H1 (cell line): Measurements from ENCODE around the gene DEDD. TPM values are rescaled to one million over a fixed set of nuclear protein-coding genes. Genes with fewer than 3 reads are reported as not detected.

ENCODE experiments used
- CTCF ChIA-PET: fragments of 300-600 bp; sonication (Branson Sonifier 250); formaldehyde crosslinking; loops from one replicate; lab custom pipeline; 2021; ENCODE audit not compliant: partially characterized antibody; lab: Charles Lee
- POLR2A ChIA-PET: fragments of 300-600 bp; sonication (Branson Sonifier 250); formaldehyde crosslinking; loops from one replicate; lab custom pipeline; 2021; ENCODE audit warnings: inconsistent platforms; ENCODE audit not compliant: partially characterized antibody; lab: Charles Lee
- DNase-seq, 2 experiments: peaks; one replicate each; pipeline versions ENCODE4 v3.0.0 to v3.0.0-alpha.2; 2010 to 2022; ENCODE audit warnings: low spot score in 2 of 2, low read depth in 1 of 2, mixed read lengths in 1 of 2
- FAIRE-seq: peaks from 2 replicates; lab custom pipeline; 2011; peaks lifted over from hg19 to GRCh38; lab: Jason Lieb, UNC
- H2AFZ ChIP-seq: 2 replicates; pipeline ENCODE4 v1.8.1; 2012; ENCODE audit warnings: low read length, inconsistent platforms
- H2AK5ac ChIP-seq: 2 replicates; pipeline ENCODE4 v1.6.1; 2013; ENCODE audit warnings: low read depth, low read length
- H2BK120ac ChIP-seq: replicated peaks from 2 replicates; pipeline ENCODE3; 2013; ENCODE audit warnings: low read depth, low read length, inconsistent platforms
- H2BK12ac ChIP-seq: 2 replicates; pipeline ENCODE4 v1.6.1; 2013; ENCODE audit warnings: low read depth, low read length
- H2BK15ac ChIP-seq: 2 replicates; pipeline ENCODE4 v1.6.1; 2013; ENCODE audit warnings: low read length
- H2BK20ac ChIP-seq: 2 replicates; pipeline ENCODE4 v1.6.1; 2013; ENCODE audit warnings: low read length
- H2BK5ac ChIP-seq: 2 replicates; pipeline ENCODE4 v1.6.1; 2013; ENCODE audit warnings: low read depth, low read length
- H3K14ac ChIP-seq: 2 replicates; pipeline ENCODE4 v1.6.1; 2013; ENCODE audit warnings: inconsistent platforms; ENCODE audit not compliant: insufficient read length
- H3K18ac ChIP-seq: 2 replicates; pipeline ENCODE4 v1.6.1; 2013; ENCODE audit warnings: low read length; ENCODE audit errors: extremely low read depth
- H3K23ac ChIP-seq: 2 replicates; pipeline ENCODE4 v1.6.1; 2013; ENCODE audit warnings: inconsistent platforms; ENCODE audit not compliant: insufficient read length
- H3K23me2 ChIP-seq: 2 replicates; pipeline ENCODE4 v1.6.1; 2013; ENCODE audit warnings: low read depth, low read length
- H3K27ac ChIP-seq: 2 replicates; pipeline ENCODE4 v1.6.1; 2011; ENCODE audit warnings: low read depth, low read length, inconsistent platforms
- H3K27me3 ChIP-seq, 4 experiments: replicated peaks in 1 of 4; 1 replicate in 1 of 4; 2 replicates in 3 of 4; pipeline versions ENCODE4 v1.6.1 to v1.8.1; 2011 to 2013; ENCODE audit warnings: low read length in 3 of 4, mild to moderate bottlenecking in 3 of 4, inconsistent platforms in 2 of 4, mixed read lengths in 2 of 4, moderate library complexity in 1 of 4; ENCODE audit not compliant: control insufficient read depth in 3 of 4, insufficient read depth in 3 of 4; ENCODE audit errors: extremely low read depth in 1 of 4
- H3K36me3 ChIP-seq, 4 experiments: 2 replicates each; pipeline versions ENCODE4 v1.6.1 to v1.8.1; 2011 to 2013; ENCODE audit warnings: mild to moderate bottlenecking in 4 of 4, low read length in 3 of 4, moderate library complexity in 2 of 4, control low read depth in 1 of 4, inconsistent platforms in 1 of 4; ENCODE audit not compliant: insufficient read depth in 4 of 4, control insufficient read depth in 2 of 4
- H3K4ac ChIP-seq: replicated peaks from 2 replicates; pipeline ENCODE3; 2013; ENCODE audit warnings: low read length, low read depth, mixed read lengths, inconsistent platforms; ENCODE audit not compliant: insufficient read length
- H3K4me1 ChIP-seq, 4 experiments: replicated peaks in 1 of 4; 1 replicate in 1 of 4; 2 replicates in 3 of 4; pipeline versions ENCODE4 v1.6.1 to v1.8.1; 2011 to 2013; ENCODE audit warnings: low read length in 3 of 4, inconsistent platforms in 2 of 4, mixed read lengths in 1 of 4; ENCODE audit not compliant: insufficient read depth in 4 of 4, control insufficient read depth in 3 of 4
- H3K4me2 ChIP-seq, 2 experiments: 2 replicates each; pipeline versions ENCODE4 v1.6.1 to v1.8.1; 2011 to 2013; ENCODE audit warnings: low read depth in 2 of 2, low read length in 2 of 2, control low read depth in 1 of 2, inconsistent platforms in 1 of 2, mild to moderate bottlenecking in 1 of 2; ENCODE audit not compliant: insufficient read depth in 1 of 2
- H3K4me3 ChIP-seq, 4 experiments: fragments of 200-600, 300-600 bp in 1 of 4; sonication (generic), shearing (Covaris generic), sonication (Bioruptor Twin) in 1 of 4; 2 replicates each; pipeline versions ENCODE4 v1.5.1 to v1.8.1; 2011 to 2016; ENCODE audit warnings: low read length in 4 of 4, low read depth in 3 of 4, control low read depth in 2 of 4, inconsistent platforms in 2 of 4, mild to moderate bottlenecking in 2 of 4, mixed read lengths in 1 of 4, moderate library complexity in 1 of 4; ENCODE audit not compliant: insufficient read depth in 2 of 4; ENCODE audit errors: extremely low read depth in 1 of 4
- H3K56ac ChIP-seq: replicated peaks from 2 replicates; pipeline ENCODE3; 2013; ENCODE audit warnings: low read depth, mild to moderate bottlenecking, mixed read lengths, low read length, inconsistent platforms; ENCODE audit not compliant: insufficient read length
- H3K79me1 ChIP-seq: 2 replicates; pipeline ENCODE4 v1.6.1; 2013; ENCODE audit warnings: low read depth, low read length, control low read depth
- H3K79me2 ChIP-seq, 2 experiments: 2 replicates each; pipeline versions ENCODE4 v1.6.1 to v1.8.1; 2012 to 2013; ENCODE audit warnings: low read length in 2 of 2, mild to moderate bottlenecking in 2 of 2, inconsistent platforms in 1 of 2; ENCODE audit not compliant: insufficient read depth in 2 of 2, control insufficient read depth in 1 of 2
- H3K9ac ChIP-seq, 4 experiments: replicated peaks in 1 of 4; 1 replicate in 1 of 4; 2 replicates in 3 of 4; pipeline versions ENCODE4 v1.6.1 to v1.8.1; 2011 to 2013; ENCODE audit warnings: low read depth in 3 of 4, low read length in 3 of 4, control low read depth in 2 of 4, mild to moderate bottlenecking in 2 of 4, moderate library complexity in 2 of 4, inconsistent platforms in 1 of 4; ENCODE audit errors: extremely low read depth in 1 of 4
- H3K9me3 ChIP-seq, 2 experiments: 2 replicates each; pipeline versions ENCODE4 v1.6.1 to v1.8.1; 2012 to 2013; ENCODE audit warnings: mild to moderate bottlenecking in 2 of 2, moderate library complexity in 2 of 2, control low read depth in 1 of 2, inconsistent platforms in 1 of 2, low read depth in 1 of 2, low read length in 1 of 2, mixed read lengths in 1 of 2; ENCODE audit not compliant: insufficient read depth in 2 of 2
- H4K20me1 ChIP-seq, 2 experiments: replicated peaks in 1 of 2; 2 replicates each; pipeline versions ENCODE3 to v1.8.1; 2011 to 2013; ENCODE audit warnings: inconsistent platforms in 2 of 2, low read length in 2 of 2, mild to moderate bottlenecking in 1 of 2; ENCODE audit not compliant: insufficient read depth in 2 of 2, control insufficient read depth in 1 of 2
- H4K5ac ChIP-seq: 2 replicates; pipeline ENCODE4 v1.6.1; 2013; ENCODE audit warnings: low read length, low read depth, mixed read lengths, inconsistent platforms; ENCODE audit not compliant: insufficient read length
- H4K8ac ChIP-seq: 2 replicates; pipeline ENCODE4 v1.8.0; 2013; ENCODE audit warnings: mild to moderate bottlenecking, moderate library complexity, low read length, inconsistent platforms; ENCODE audit not compliant: insufficient read depth; ENCODE audit errors: extremely low read depth
- H4K91ac ChIP-seq: replicated peaks from 2 replicates; pipeline ENCODE3; 2013; ENCODE audit warnings: low read length, mixed read lengths, inconsistent platforms; ENCODE audit not compliant: insufficient read length
- CBX8 ChIP-seq: fragments of 300-800, 300-1000 bp; sonication (generic); IDR thresholded peaks from 2 replicates; pipeline ENCODE4 v1.7.1; 2016; ENCODE audit warnings: low read depth, low read length, borderline replicate concordance
- CEBPB ChIP-seq: IDR thresholded peaks from 2 replicates; pipeline ENCODE4 v1.6.1; 2012; ENCODE audit warnings: low read depth, low read length
- EP300 ChIP-seq, 2 experiments: IDR thresholded peaks; 1 replicate in 1 of 2; 2 replicates in 1 of 2; pipeline ENCODE4 v1.6.1; 2011 to 2012; ENCODE audit warnings: low read depth in 2 of 2, low read length in 2 of 2, mild to moderate bottlenecking in 2 of 2, borderline replicate concordance in 1 of 2, inconsistent platforms in 1 of 2, moderate library complexity in 1 of 2
- FOSL1 ChIP-seq: IDR thresholded peaks from 2 replicates; pipeline ENCODE4 v1.6.1; 2011; ENCODE audit warnings: mild to moderate bottlenecking, low read depth, low read length, moderate library complexity; ENCODE audit not compliant: insufficient read depth
- HDAC2 ChIP-seq, 2 experiments: fragments of 300-600 bp in 1 of 2; sonication (generic) in 1 of 2; IDR thresholded peaks; 2 replicates each; pipeline ENCODE4 v1.6.1; 2011 to 2012; ENCODE audit warnings: low read depth in 2 of 2, low read length in 2 of 2, mild to moderate bottlenecking in 2 of 2, moderate library complexity in 2 of 2, borderline replicate concordance in 1 of 2, inconsistent platforms in 1 of 2
- KDM1A ChIP-seq: fragments of 200-600, 300-600 bp; sonication (generic); IDR thresholded peaks from 2 replicates; pipeline ENCODE4 v1.7.1; 2016; ENCODE audit warnings: mild to moderate bottlenecking, low read length, borderline replicate concordance
- NRF1 ChIP-seq: IDR thresholded peaks from 2 replicates; pipeline ENCODE4 v1.6.1; 2011; ENCODE audit warnings: mild to moderate bottlenecking, low read depth, low read length, improper control_type of control experiment
- PHF8 ChIP-seq: fragments of 200-600 bp; sonication (generic); conservative IDR thresholded peaks from 2 replicates; pipeline ENCODE4 v1.7.1; 2012; ENCODE audit warnings: low read depth, mild to moderate bottlenecking, inconsistent platforms, low read length, moderate library complexity
- POU5F1 ChIP-seq: IDR thresholded peaks from 2 replicates; pipeline ENCODE4 v1.6.1; 2011; ENCODE audit warnings: low read depth, mild to moderate bottlenecking, low read length, moderate library complexity
- SAP30 ChIP-seq: fragments of 300-600 bp; sonication (generic); IDR thresholded peaks from 2 replicates; pipeline ENCODE4 v1.7.1; 2012; ENCODE audit warnings: low read length, moderate library complexity, mild to moderate bottlenecking, inconsistent platforms; ENCODE audit not compliant: insufficient read depth, insufficient replicate concordance
- TBP ChIP-seq: IDR thresholded peaks from 2 replicates; pipeline ENCODE4 v1.6.1; 2011; ENCODE audit warnings: low read depth, low read length, improper control_type of control experiment
- TCF12 ChIP-seq: IDR thresholded peaks from 2 replicates; pipeline ENCODE4 v1.6.1; 2011; ENCODE audit warnings: low read depth, mild to moderate bottlenecking, low read length
- TEAD4 ChIP-seq: IDR thresholded peaks from 2 replicates; pipeline ENCODE4 v1.6.1; 2012; ENCODE audit warnings: low read depth, low read length, inconsistent platforms, mixed read lengths
- ZNF274 ChIP-seq: IDR thresholded peaks from 2 replicates; pipeline ENCODE4 v1.7.0; 2012; ENCODE audit warnings: low read length, borderline replicate concordance; ENCODE audit errors: extremely low read depth
- WGBS, 2 experiments: shearing (Covaris generic) in 1 of 2; methylation state at CpG; one replicate each; pipeline versions ENCODE4 v1.1.6 to v1.1.7; 2013 to 2015; ENCODE audit warnings: low lambda C conversion rate in 2 of 2, mixed read lengths in 2 of 2, inconsistent platforms in 1 of 2, low coverage in 1 of 2, missing lambda C conversion rate in 1 of 2; ENCODE audit not compliant: insufficient replicate concordance in 2 of 2, insufficient coverage in 1 of 2, insufficient read length in 1 of 2; ENCODE audit errors: extremely low coverage in 1 of 2, missing lambda C conversion rate in 1 of 2; 5-methylcytosine and 5-hydroxymethylcytosine counted together
- polyA plus RNA-seq, 7 experiments: library from polyadenylated mRNA; depleted of rRNA in 3 of 7; stranded (reverse) in 5 of 7; unstranded in 2 of 7; fragments of >200 nt in 5 of 7; fragments of 200-250 nt in 2 of 7; gene quantifications; 1 replicate in 5 of 7; 2 replicates in 1 of 7; 4 replicates in 1 of 7; pipeline versions ENCODE4 v1.2.1 to v1.2.3, GENCODE V29; 2011 to 2013; ENCODE audit warnings: missing spikeins in 2 of 7, mixed read lengths in 2 of 7
- total RNA-seq: library from RNA; stranded (reverse); fragmentation: NEBNext Ultra II Directional; extraction: Animal tissue kit (Norgen Biotek cat#: 25700); gene quantifications from 2 replicates; pipeline ENCODE4 v1.2.1, GENCODE V29; 2021

DEDD gene
- total and polyA plus RNA-seq, 2 of the 8 experiments (the other 6 are each of a cell fraction or from before 2014, with no cell fraction given): 42.6 to 55.9 TPM

DNA sequence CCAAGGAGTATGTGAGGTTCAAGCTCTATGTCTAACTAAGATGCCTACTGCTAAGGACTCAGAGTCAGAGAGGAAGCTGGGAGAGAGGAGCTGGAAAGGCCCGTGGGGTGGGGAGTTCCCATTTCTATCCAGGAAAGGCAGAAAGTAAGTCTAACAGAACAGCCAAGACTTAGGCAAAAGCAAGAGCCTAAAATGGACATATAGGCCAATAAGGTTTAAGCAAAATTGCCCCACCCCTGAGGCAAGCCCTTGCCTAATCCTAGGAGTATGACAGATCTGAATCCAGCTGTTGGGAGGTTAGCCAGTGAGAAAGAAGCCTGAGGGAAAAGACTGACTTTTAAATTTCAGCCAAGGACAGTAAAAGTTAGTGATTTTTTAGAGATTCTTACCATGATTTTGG, 35.9 kb downstream of the DEDD start:
- 43% methylated on average over 1 of the region's 1 CpG; no CpG with 5 or more reads in 1 of the 2 experiments for WGBS, 2 experiments
- peaks cover 3% of the 10 kb centered on the region; the same call in 1 of the 2 replicates for H3K79me1 ChIP-seq
- H3K18ac ChIP-seq: no peak overlapping the region
- no peak overlapping the region for H3K23ac ChIP-seq
- no peaks in the 10 kb centered on the region for H4K20me1 ChIP-seq
- ChIA-PET POLR2A (interaction anchor here (0.9 to 5.3 kb wide), 5 partner anchors 22 to 50 kb away, joined by 3 to 32 read pairs (median 6); partner anchors contain the start of genes ARHGAP30, DEDD and USF1), CTCF (interaction anchor here (0.7 to 10.0 kb wide), 25 partner anchors 10 to 317 kb away, joined by 3 to 282 read pairs (median 5); partner anchors contain the start of genes ARHGAP30, F11R, NECTIN4 and NIT1)
- no peak overlapping the region for H4K91ac ChIP-seq
- H3K4me3 ChIP-seq: no peak overlapping the region
- no peak overlapping the region for H2AFZ ChIP-seq
- H4K5ac ChIP-seq: no peak overlapping the region
- no peak overlapping the region for H2AK5ac ChIP-seq
- H3K23me2 ChIP-seq: peaks cover 13% of the 10 kb centered on the region
- no peak overlapping the region for H2BK15ac ChIP-seq
- no peak overlapping the region for H3K14ac ChIP-seq
- no peaks in the 10 kb centered on the region for H3K27me3 ChIP-seq
- no peak overlapping the region for H3K4me2 ChIP-seq
- peaks cover 0 to 8% (median 1%) of the 10 kb centered on the region in 4 experiments; a peak in 2 of 8 replicates for H3K36me3 ChIP-seq
- H3K4me1 ChIP-seq: peaks cover 0 to 6% (median 0%) of the 10 kb centered on the region in 4 experiments; a peak in 2 of 7 replicates
- H3K56ac ChIP-seq: no peak overlapping the region
- H3K9me3 ChIP-seq: no peaks in the 10 kb centered on the region
- H2BK120ac ChIP-seq: no peak overlapping the region
- no peak overlapping the region for H2BK20ac ChIP-seq
- no peak overlapping the region for H3K9ac ChIP-seq
- H3K79me2 ChIP-seq: no peaks in the 10 kb centered on the region
- no peak for DNase-seq
- no peak overlapping the region for H4K8ac ChIP-seq
- no peak overlapping the region for H2BK5ac ChIP-seq
- no peak overlapping the region for H3K27ac ChIP-seq
- no peak overlapping the region for H3K4ac ChIP-seq
- H2BK12ac ChIP-seq: no peak overlapping the region
- FAIRE-seq: no peak
- TF ChIP-seq EP300 (IDR thresholded peaks at IDR 0.05; ENCODE audit: borderline replicate concordance in 1 of 2, low read depth in 2 of 2, low read length in 2 of 2) (no peak), TEAD4 (no peak), TBP (no peak), HDAC2 (IDR thresholded peaks at IDR 0.05; ENCODE audit: borderline replicate concordance in 1 of 2, low read depth in 2 of 2, low read length in 2 of 2) (no peak), CBX8 (no peak), ZNF274 (no peak), TCF12 (no peak), KDM1A (no peak), CEBPB (no peak), NRF1 (no peak), FOSL1 (no peak), POU5F1 (no peak), SAP30 (no peak), PHF8 (no peak)
